Astrocyte of the cerebellum (primary cell): Measurements from ENCODE around the gene CSTPP1.
A peak's percentile ranks its signal among the peaks of the same experiment; 100 is the strongest.
"Not testable (repeated sequence)": the region's sequence is repeated elsewhere in the genome, so short reads cannot be mapped to it uniquely, and the experiment has no call there.

ENCODE experiments used
- DNase-seq: peaks from one replicate; pipeline ENCODE4 v3.0.0-alpha.2; 2011; ENCODE audit warnings: low read depth
- H3K4me3 ChIP-seq: 2 replicates; pipeline ENCODE4 v1.5.1; 2011; ENCODE audit warnings: mild to moderate bottlenecking, low read depth, low read length, moderate library complexity
- in situ Hi-C: cut with HindIII; loops from 2 replicates; pipeline ENCODE4 v1.10.0; 2017; ENCODE audit warnings: low sequenced_read_pairs
- TF ChIP-seq, protein P1 (sequence below): IDR thresholded peaks from 2 replicates; pipeline ENCODE4 v1.5.1; 2012; ENCODE audit warnings: low read length, low read depth, moderate library complexity, mild to moderate bottlenecking; ENCODE audit errors: missing control alignments

Gene CSTPP1

DNA sequence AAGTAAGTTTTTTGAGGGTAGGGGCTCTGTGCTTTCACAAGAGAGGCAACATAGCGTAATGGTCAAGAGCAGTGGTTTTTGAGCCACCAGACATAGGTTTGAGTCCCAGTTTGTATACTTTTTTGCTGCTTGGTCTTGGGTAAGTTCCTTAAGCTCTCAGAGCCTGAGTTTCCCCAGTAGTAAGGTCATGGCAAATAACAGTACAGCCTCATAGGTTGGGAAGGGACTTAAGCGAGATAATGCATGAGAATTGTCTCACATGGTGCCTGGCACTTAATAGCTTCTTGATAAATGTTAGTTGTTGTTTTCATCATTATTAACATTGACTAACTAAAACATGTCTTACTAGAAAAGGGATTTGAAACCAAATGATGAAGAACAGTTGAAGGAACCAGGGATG is 157.0 kb downstream of the CSTPP1 start:
- no peak overlapping the region for H3K4me3 ChIP-seq
- TF ChIP-seq, protein P1, sequence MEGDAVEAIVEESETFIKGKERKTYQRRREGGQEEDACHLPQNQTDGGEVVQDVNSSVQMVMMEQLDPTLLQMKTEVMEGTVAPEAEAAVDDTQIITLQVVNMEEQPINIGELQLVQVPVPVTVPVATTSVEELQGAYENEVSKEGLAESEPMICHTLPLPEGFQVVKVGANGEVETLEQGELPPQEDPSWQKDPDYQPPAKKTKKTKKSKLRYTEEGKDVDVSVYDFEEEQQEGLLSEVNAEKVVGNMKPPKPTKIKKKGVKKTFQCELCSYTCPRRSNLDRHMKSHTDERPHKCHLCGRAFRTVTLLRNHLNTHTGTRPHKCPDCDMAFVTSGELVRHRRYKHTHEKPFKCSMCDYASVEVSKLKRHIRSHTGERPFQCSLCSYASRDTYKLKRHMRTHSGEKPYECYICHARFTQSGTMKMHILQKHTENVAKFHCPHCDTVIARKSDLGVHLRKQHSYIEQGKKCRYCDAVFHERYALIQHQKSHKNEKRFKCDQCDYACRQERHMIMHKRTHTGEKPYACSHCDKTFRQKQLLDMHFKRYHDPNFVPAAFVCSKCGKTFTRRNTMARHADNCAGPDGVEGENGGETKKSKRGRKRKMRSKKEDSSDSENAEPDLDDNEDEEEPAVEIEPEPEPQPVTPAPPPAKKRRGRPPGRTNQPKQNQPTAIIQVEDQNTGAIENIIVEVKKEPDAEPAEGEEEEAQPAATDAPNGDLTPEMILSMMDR: no peak
- no peak for DNase-seq
- in situ Hi-C loops: no loop called here

DNA sequence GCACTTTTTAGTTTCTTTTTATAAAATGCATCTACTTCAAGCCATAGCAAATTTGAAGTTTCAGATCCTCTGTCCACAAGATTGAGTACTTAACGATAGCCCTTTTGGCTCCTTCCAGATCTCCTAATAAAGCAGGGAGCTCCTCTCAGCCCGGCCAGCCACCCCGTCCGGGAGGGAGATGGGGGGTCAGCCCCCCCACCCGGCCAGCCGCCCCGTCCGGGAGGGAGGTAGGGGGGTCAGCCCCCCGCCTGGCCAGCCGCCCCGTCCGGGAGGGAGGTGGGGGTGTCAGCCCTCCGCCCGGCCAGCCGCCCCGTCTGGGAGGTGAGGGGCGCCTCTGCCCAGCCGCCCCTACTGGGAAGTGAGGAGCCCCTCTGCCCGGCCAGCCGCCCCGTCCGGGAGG is 160.3 kb downstream of the CSTPP1 start:
- DNase-seq, H3K4me3 ChIP-seq: not testable (repeated sequence)
- in situ Hi-C loops: loop anchor here (5.0 kb wide), 1 partner anchor 95 kb away; no protein-coding TSS in a partner anchor

DNA sequence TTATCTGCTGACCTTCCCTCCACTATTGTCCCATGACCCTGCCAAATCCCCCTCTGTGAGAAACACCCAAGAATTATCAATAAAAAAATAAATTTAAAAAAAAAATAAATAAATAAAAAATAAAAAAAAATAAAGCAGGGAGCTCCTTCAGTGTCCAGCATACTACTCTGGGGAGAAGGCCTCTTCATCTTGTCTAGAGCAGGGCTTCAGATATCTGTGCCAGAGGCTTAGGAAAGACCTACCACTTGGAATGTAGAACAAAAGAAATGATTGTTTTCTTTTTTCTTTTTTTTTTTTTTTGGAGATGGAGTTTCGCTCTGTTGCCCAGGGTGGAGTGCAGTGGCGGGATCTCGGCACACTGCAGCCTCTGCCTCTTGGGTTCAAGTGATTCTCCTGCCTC is 161.7 kb downstream of the CSTPP1 start:
- not testable (repeated sequence) for H3K4me3 ChIP-seq, DNase-seq
- in situ Hi-C loops: loop anchor here (5.0 kb wide), 1 partner anchor 96 kb away; no protein-coding TSS in a partner anchor

DNA sequence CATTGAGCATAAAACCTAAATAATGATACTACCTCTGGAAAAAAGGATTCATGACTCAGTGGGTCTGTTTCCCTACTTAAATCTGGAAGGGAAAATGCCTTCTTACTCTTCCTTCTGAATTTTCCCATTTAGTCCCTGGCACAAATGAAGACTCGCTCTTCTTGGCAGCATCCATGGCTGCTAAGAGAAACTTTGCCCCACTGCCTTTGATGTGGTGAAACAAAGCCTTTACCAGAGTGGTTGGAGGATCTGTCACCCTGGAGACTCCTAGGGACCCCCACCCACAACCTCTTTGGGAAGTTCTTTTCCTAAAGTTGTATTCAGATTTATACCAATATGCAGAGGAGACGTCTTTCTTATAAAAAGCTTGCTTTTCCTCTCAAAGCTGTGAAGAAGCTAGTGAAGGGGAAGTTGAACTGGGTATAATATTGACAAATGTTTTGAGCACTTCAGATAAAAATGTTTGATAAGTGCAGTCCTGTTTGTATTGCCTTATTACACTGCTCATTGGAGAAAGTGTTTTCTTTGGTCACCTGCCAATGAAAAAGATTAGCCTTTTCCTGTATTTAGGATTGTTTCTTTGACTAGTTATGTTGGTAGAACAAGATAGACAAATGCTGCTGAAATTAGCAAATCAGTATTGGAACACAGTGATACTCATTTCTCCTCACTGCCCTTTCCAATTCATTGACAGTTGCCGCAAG is 162.8 kb downstream of the CSTPP1 start:
- no peak for DNase-seq
- in situ Hi-C loops: loop anchor here (5.0 kb wide), 1 partner anchor 97 kb away; no protein-coding TSS in a partner anchor
- TF ChIP-seq, protein P1: no peak
- no peak overlapping the region for H3K4me3 ChIP-seq

DNA sequence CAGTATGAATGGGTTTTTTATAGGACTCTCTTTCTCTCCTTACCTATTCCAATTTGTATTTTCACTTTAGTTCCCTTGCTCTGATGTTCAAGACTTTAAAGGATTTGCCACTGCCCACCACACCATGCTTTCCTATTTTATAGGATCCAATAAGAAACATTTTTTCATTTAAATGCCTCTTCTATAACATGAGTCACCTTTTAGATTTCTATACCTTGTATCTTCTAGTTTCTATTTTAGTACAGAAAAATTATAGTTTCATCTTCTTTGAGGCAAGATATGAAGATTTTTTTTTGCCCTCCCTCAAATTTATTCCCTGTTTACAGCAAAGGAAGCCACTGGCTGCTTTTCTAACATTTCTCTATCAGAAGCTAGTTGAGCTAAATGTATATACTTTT is 163.4 kb downstream of the CSTPP1 start:
- TF ChIP-seq, protein P1: no peak
- H3K4me3 ChIP-seq: no peak overlapping the region
- DNase-seq: no peak
- in situ Hi-C loops: loop anchor here (5.0 kb wide), 1 partner anchor 98 kb away; no protein-coding TSS in a partner anchor

DNA sequence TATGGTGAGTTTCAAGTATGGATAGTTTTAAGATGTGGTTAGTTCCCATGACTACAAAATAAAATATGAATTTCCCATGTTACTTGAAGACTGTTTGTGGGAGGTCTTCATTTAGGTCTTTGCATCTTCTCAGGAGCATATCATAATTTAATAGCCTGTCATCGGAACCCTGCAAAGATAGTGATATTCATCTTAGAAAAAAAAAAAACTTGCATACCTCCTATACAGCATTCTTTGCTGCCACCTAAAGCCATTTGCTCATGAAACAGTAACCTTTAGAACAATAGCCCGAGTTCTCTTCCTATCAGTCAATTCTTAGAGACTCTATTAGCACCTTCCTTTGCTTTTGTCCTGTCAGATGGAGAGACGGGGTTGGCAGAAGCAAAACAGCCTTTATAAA is 164.8 kb downstream of the CSTPP1 start:
- no peak overlapping the region for H3K4me3 ChIP-seq
- TF ChIP-seq, protein P1: no peak
- no peak for DNase-seq
- in situ Hi-C loops: no loop called here

DNA sequence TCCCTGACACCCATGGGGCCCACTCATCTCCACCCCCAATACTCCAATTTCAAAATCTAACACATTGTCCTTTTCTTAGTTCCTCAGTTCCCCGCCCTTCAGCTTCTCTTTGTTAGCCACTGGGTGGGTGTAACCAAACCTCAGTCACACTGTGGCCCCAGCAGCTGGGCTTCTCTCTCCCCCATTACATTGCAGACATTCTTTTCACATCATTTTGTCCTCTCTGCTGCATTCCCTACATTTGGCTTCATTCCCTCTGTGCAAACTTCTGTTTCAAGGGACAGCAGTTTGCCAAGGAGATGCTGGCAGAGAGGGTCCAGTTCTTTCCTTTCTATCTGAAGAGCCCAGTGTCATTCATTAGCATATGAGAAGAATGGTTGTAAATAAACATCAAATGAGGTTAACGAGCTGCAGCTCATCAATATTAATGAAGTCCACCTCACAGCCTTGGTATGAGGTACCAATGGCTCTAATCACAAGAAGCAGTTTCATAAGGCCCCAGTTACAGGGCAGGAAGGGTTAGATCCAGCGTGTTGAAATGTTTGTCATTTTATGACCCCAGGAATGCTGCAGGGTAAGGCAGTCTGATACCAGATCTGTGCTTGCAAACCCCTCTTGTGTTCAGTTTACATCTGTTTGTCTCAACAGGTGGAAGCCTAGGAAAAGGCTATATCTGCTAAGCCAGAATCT is 167.8 kb downstream of the CSTPP1 start:
- DNase-seq: peak; percentile 36
- H3K4me3 ChIP-seq: no peak overlapping the region
- in situ Hi-C loops: no loop called here
- TF ChIP-seq, protein P1: no peak
